ENCODE measurements around the gene SLC25A42.

SLC25A42 gene

DNA sequence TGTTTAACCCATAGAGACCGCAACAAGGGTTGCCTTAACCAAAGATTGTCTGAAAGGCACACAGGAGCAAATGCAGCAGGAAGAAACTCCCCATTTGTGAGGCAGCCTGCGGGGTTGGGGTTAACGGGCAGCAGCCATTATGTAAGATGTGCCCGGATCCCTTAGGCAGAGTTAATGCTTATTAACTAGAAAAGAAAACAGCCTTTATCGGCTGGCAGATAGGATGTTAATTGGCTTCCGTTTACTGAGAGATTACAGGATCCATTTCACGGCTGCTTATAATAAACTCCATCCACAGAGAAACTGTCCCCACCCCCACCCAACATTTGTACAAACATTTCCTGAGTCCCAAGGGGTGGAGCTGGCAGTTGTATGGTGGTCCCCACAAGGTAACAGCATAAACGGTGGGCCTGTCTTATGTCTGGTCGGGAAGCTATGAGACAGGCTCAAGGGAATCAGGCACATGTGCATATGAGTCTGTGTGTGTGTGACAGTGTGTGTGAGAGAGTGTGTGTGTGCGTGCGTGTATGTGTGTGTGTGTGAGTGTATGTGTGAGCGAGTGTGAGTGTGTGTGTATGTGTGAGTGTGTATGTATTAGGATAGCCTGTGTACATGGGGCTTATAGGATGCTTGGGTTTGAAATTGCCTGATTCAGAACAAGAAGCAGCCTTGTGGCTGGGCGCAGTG, 10.5 kb downstream of the SLC25A42 start:
- Histone ChIP-seq H3K27ac (replicated peaks) (no peak overlapping the region), H3K27me3 (ENCODE audit: insufficient read depth, poor library complexity, severe bottlenecking) (no peaks in the 10 kb centered on the region)
- no peak for DNase-seq (ENCODE audit: low read depth in 1 of 2, low spot score in 1 of 2)

DNA sequence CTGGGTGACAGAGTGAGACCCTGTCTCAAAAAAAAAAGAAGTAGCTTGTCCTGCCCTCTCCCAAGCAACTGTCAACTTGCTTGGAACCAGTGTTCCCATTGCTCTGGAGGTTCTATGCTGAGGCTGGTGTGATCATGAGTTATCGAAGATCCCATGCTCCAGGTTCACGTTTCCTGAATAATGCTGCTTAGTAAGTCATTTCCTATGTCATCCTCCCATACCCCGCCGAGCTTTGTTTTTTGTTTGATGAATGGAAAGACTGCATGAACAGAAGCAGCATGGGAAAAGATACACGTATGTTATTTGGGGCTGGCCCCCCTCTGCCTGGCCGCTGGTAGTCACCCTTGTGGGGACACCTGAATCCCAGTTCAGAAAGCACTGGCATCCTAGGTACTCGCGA, 11.3 kb downstream of the SLC25A42 start:
- TF ChIP-seq, protein P1, sequence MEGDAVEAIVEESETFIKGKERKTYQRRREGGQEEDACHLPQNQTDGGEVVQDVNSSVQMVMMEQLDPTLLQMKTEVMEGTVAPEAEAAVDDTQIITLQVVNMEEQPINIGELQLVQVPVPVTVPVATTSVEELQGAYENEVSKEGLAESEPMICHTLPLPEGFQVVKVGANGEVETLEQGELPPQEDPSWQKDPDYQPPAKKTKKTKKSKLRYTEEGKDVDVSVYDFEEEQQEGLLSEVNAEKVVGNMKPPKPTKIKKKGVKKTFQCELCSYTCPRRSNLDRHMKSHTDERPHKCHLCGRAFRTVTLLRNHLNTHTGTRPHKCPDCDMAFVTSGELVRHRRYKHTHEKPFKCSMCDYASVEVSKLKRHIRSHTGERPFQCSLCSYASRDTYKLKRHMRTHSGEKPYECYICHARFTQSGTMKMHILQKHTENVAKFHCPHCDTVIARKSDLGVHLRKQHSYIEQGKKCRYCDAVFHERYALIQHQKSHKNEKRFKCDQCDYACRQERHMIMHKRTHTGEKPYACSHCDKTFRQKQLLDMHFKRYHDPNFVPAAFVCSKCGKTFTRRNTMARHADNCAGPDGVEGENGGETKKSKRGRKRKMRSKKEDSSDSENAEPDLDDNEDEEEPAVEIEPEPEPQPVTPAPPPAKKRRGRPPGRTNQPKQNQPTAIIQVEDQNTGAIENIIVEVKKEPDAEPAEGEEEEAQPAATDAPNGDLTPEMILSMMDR (IDR thresholded peaks at IDR 0.05; ENCODE audit: insufficient read depth, low read length) = no peak
- TF ChIP-seq POLR2AphosphoS5 (IDR thresholded peaks at IDR 0.05; ENCODE audit: low read depth) = no peak
- no peak for TF ChIP-seq GABPA (IDR thresholded peaks at IDR 0.05; ENCODE audit: low read depth)
- no peak for TF ChIP-seq SPI1 (IDR thresholded peaks at IDR 0.05; ENCODE audit: borderline replicate concordance, low read depth)
- TF ChIP-seq, protein P2, sequence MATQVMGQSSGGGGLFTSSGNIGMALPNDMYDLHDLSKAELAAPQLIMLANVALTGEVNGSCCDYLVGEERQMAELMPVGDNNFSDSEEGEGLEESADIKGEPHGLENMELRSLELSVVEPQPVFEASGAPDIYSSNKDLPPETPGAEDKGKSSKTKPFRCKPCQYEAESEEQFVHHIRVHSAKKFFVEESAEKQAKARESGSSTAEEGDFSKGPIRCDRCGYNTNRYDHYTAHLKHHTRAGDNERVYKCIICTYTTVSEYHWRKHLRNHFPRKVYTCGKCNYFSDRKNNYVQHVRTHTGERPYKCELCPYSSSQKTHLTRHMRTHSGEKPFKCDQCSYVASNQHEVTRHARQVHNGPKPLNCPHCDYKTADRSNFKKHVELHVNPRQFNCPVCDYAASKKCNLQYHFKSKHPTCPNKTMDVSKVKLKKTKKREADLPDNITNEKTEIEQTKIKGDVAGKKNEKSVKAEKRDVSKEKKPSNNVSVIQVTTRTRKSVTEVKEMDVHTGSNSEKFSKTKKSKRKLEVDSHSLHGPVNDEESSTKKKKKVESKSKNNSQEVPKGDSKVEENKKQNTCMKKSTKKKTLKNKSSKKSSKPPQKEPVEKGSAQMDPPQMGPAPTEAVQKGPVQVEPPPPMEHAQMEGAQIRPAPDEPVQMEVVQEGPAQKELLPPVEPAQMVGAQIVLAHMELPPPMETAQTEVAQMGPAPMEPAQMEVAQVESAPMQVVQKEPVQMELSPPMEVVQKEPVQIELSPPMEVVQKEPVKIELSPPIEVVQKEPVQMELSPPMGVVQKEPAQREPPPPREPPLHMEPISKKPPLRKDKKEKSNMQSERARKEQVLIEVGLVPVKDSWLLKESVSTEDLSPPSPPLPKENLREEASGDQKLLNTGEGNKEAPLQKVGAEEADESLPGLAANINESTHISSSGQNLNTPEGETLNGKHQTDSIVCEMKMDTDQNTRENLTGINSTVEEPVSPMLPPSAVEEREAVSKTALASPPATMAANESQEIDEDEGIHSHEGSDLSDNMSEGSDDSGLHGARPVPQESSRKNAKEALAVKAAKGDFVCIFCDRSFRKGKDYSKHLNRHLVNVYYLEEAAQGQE (IDR thresholded peaks at IDR 0.05; ENCODE audit: insufficient replicate concordance, low read depth) = no peak
- Histone ChIP-seq H3K27me3 (ENCODE audit: insufficient read depth, poor library complexity, severe bottlenecking) (no peaks in the 10 kb centered on the region), H3K4me3 (replicated peaks; ENCODE audit: insufficient read depth, low read length) (no peak overlapping the region), H3K27ac (replicated peaks) (no peak overlapping the region)
- DNase-seq (ENCODE audit: low read depth in 1 of 2, low spot score in 1 of 2) = no peak

More for the DNA sequence above, 10.5 kb downstream of the SLC25A42 start:
- no peak overlapping the region for H3K4me3 ChIP-seq (replicated peaks; ENCODE audit: insufficient read depth, low read length)
- TF ChIP-seq, protein P1 (IDR thresholded peaks at IDR 0.05; ENCODE audit: insufficient read depth, low read length) = no peak
- TF ChIP-seq POLR2AphosphoS5 (IDR thresholded peaks at IDR 0.05; ENCODE audit: low read depth) = no peak
- TF ChIP-seq SPI1 (IDR thresholded peaks at IDR 0.05; ENCODE audit: borderline replicate concordance, low read depth) = no peak
- no peak for TF ChIP-seq GABPA (IDR thresholded peaks at IDR 0.05; ENCODE audit: low read depth)
- TF ChIP-seq, protein P2 (IDR thresholded peaks at IDR 0.05; ENCODE audit: insufficient replicate concordance, low read depth) = no peak

DNA sequence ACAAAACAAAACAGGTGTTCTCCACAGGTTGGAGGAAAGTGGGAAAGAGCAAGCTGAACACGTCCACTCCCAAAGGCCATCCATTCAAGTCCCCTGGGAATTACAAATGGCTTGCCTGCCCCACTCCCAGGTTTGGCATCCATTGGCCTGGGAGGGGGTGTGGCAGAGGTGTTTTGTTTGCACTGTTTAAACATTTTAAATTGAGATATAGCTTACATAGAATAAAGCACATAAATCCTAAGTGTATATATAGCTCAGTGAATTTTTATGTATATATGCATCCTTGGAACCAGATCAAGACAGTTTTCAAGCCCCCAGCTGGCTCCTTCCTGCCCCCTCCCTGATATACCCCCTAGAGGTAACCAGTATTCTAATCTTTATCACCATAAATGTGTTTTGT, 12.7 kb downstream of the SLC25A42 start:
- no peak overlapping the region for H3K4me3 ChIP-seq (replicated peaks; ENCODE audit: insufficient read depth, low read length)
- TF ChIP-seq, protein P2 (IDR thresholded peaks at IDR 0.05; ENCODE audit: insufficient replicate concordance, low read depth) = no peak
- TF ChIP-seq SPI1 (IDR thresholded peaks at IDR 0.05; ENCODE audit: borderline replicate concordance, low read depth) (no peak), GABPA (IDR thresholded peaks at IDR 0.05; ENCODE audit: low read depth) (no peak), POLR2AphosphoS5 (IDR thresholded peaks at IDR 0.05; ENCODE audit: low read depth) (no peak)
- TF ChIP-seq, protein P1 (IDR thresholded peaks at IDR 0.05; ENCODE audit: insufficient read depth, low read length) = no peak
- peak overlapping the region; percentile 44; the same call in 1 of the 2 replicates for H3K27ac ChIP-seq (replicated peaks)
- H3K27me3 ChIP-seq (ENCODE audit: insufficient read depth, poor library complexity, severe bottlenecking) = no peaks in the 10 kb centered on the region
- no peak for DNase-seq (ENCODE audit: low read depth in 1 of 2, low spot score in 1 of 2)

All from HL-60 (cell line).